AG09319 (cell line): ENCODE measurements around the gene SYT5.
A peak's percentile ranks its signal among the peaks of the same experiment; 100 is the strongest.

Experiments
- DNase-seq: peaks from one replicate; pipeline ENCODE4 v3.0.0-alpha.2; 2010; ENCODE audit warnings: low read depth; ENCODE audit errors: extremely low read depth
- CTCF ChIP-seq: IDR thresholded peaks from 2 replicates; pipeline ENCODE4 v1.5.1; 2011; ENCODE audit warnings: low read depth, mild to moderate bottlenecking, inconsistent platforms, low read length, moderate library complexity

Gene SYT5

GRCh38 chr19:55216461-55217198 lies 36.5 kb upstream of the SYT5 start:
- peak; percentile 95 for DNase-seq
- TF ChIP-seq CTCF, result no peak; the same call in 1 of the 2 replicates

GRCh38 chr19:55213547-55213946 lies 33.5 kb upstream of the SYT5 start:
- TF ChIP-seq CTCF, result no peak
- DNase-seq, result no peak

GRCh38 chr19:55212447-55212846 lies 32.4 kb upstream of the SYT5 start:
- TF ChIP-seq CTCF, result no peak
- DNase-seq, result no peak

GRCh38 chr19:55209693-55210472 lies 29.8 kb upstream of the SYT5 start:
- no peak for TF ChIP-seq CTCF
- peak; percentile 69 for DNase-seq

- TF ChIP-seq CTCF, result no peak
- DNase-seq, result no peak
Measured at GRCh38 chr19:55208880-55209692, 29.0 kb upstream of the SYT5 start, which contains the start of gene PTPRH. TSS of gene PTPRH (minus strand) at chr19:55209501. CDS start at chr19:55209433, 68 bp downstream.

- TF ChIP-seq CTCF, result no peak
- peak; percentile 62 for DNase-seq
Measured at GRCh38 chr19:55206664-55207500, 26.8 kb upstream of the SYT5 start.
